Omental fat pad (tissue), 4 donors: ENCODE data around the gene APOBEC3C. TPM values are rescaled to one million over a fixed set of nuclear protein-coding genes. Genes with fewer than 3 reads are reported as not detected.
"Not testable (repeated sequence)": the region's sequence is repeated elsewhere in the genome, so short reads cannot be mapped to it uniquely, and the experiment has no call there.

ENCODE experiments used
- ATAC-seq: fragments of 150-250 bp; one replicate; pipeline ENCODE4 v1.9.1; 2016; ENCODE audit warnings: mild to moderate bottlenecking, moderate library complexity; ENCODE audit not compliant: low FRiP score
- DNase-seq: peaks from one replicate; pipeline ENCODE4 v3.0.0-alpha.2; 2019; ENCODE audit warnings: low spot score
- CTCF ChIP-seq, 3 donors: fragments of 450-650 bp; IDR thresholded peaks; one replicate each; pipeline ENCODE4 v1.5.1; 2016 to 2017; ENCODE audit warnings: antibody characterized with exemption in 3 of 3, mild to moderate bottlenecking in 3 of 3, moderate library complexity in 2 of 3
- total RNA-seq, 4 donors: library from RNA; depleted of rRNA; stranded (reverse); fragments of >200 nt; gene quantifications; one replicate each; pipeline ENCODE4 v1.1.0, GENCODE V29; 2016

Gene APOBEC3C
- total RNA-seq, 4 donors from 2014 or later, result 5.8 to 11.0 (median 7.8) TPM

GRCh38 chr22:38973289-38974169 lies 40.5 kb upstream of the APOBEC3C start:
- ATAC-seq (no peak), DNase-seq (no peak)
- no peak for TF ChIP-seq CTCF (IDR thresholded peaks at IDR 0.05)

GRCh38 chr22:38974170-38974825 lies 39.8 kb upstream of the APOBEC3C start:
- no peak for TF ChIP-seq CTCF (IDR thresholded peaks at IDR 0.05)
- DNase-seq, result no peak

GRCh38 chr22:38974826-38975175 lies 39.3 kb upstream of the APOBEC3C start:
- TF ChIP-seq CTCF (IDR thresholded peaks at IDR 0.05), result no peak
- ATAC-seq (no peak), DNase-seq (no peak)

More at GRCh38 chr22:38974170-38974825, 39.8 kb upstream of the APOBEC3C start:
- no peak for ATAC-seq

GRCh38 chr22:38977289-38977688 lies 36.8 kb upstream of the APOBEC3C start:
- DNase-seq, ATAC-seq: not testable (repeated sequence)

- ATAC-seq, DNase-seq: not testable (repeated sequence)
Measured at GRCh38 chr22:38980587-38980986, 33.5 kb upstream of the APOBEC3C start.

- ATAC-seq, result no peak
- TF ChIP-seq CTCF (IDR thresholded peaks at IDR 0.05), result no peak
- DNase-seq, result no peak
Measured at GRCh38 chr22:38981005-38981991, 32.8 kb upstream of the APOBEC3C start.

GRCh38 chr22:38981992-38982927 lies 31.8 kb upstream of the APOBEC3C start, which contains the start of gene APOBEC3B:
Gene APOBEC3B, plus strand, starts transcription at chr22:38982347. Its CDS starts 107 bp downstream, at chr22:38982454.
- TF ChIP-seq CTCF (IDR thresholded peaks at IDR 0.05), result no peak
- no peak for DNase-seq
- no peak for ATAC-seq
